ENCODE results near the gene SBF1.

DNA sequence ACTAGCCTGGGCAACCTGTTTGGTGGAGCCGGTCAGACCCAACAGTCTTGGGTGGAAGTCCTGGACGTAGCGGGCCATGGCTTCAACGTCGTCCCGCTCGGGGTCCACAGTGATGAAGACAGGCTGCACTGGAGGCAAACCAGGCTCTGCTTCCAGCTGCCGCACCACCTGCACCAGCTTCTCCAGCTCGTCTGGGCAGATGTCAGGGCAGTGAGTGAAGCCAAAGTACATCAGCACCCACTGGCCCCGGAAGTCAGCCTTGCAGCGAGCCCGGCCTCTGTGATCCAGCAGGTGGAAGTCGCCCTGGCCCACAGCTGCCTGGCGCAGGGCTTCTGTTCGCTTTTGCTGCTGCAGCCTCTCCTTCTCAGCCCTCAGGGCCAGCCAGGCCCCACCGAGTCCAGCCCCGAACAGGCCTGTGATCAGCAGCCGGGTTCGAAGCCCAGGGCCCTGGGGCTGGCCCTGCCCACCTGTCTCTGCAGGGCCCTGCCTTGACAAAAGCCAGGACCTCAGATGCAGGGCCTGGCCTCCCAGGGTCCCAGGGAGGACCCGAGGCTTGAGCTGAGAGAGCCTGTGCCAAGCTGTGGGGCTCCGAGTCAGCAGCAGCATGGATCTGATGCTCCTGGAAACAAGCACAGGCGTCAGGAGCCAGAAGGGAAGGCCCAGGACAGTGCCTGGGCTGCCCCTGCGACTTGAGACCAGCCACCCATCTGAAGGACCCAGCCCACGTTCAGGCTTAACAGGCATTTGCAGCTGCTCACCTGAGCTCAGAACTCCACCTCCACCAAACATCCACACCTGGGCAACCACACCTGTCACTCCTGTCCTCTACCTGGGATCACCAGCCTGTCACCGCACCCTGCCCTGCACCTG, 49.2 kb upstream of the SBF1 start:
- TF ChIP-seq CTCF (IDR thresholded peaks at IDR 0.05) (no peak), POLR2AphosphoS5 (IDR thresholded peaks at IDR 0.05) (no peak)

All from gastroesophageal sphincter (tissue), 3 donors.